Measurements from ENCODE around the gene CPNE5. TPM values are rescaled to one million over a fixed set of nuclear protein-coding genes. Genes with fewer than 3 reads are reported as not detected.

CPNE5 gene
- total and polyA plus RNA-seq, 8 donors = 1.2 to 7.3 (median 6.4) TPM

GRCh38 chr6:36820700-36821580, 18.3 kb downstream of the CPNE5 start:
- Histone ChIP-seq H3K4me1 (peaks cover 0 to 5% of the 10 kb centered on the region in 2 donors), H3K36me3 (no peaks in the 10 kb centered on the region), H3K4me3 (no peak overlapping the region), H3K27ac (peak overlapping the region in 1 of 2 donors; percentile 33), H3K27me3 (no peaks in the 10 kb centered on the region), H3K9me3 (no peaks in the 10 kb centered on the region)
- intact Hi-C loops (cut with DNase I) = no loop called here
- peak; percentile 53 for ATAC-seq
- TF ChIP-seq CTCF (IDR thresholded peaks at IDR 0.05) = no peak
- peak in 1 of 4 donors; percentile 54 for DNase-seq

DNA sequence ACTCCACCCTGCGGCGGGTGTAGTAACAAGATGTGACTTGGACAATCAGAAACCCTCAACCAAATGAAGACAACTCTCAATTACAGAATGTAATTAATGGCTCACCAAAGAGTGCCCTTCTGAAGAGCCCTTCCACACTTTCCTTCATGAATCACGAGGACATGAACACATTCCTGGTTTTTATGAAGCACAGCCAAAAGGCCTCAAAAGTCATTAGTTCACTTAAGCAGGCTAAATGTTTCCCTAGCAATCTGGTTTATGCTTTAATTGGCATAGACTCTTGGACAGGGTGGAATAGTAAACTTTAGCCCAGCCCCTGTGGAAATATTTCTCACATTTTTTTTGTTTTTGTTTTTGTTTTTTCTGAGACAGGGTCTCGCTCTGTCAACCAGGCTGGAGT, 20.5 kb downstream of the CPNE5 start:
- H3K4me1 ChIP-seq = peaks cover 0 to 4% of the 10 kb centered on the region in 2 donors
- no peak overlapping the region for H3K27ac ChIP-seq
- ATAC-seq (peak; percentile 18), DNase-seq (no peak)
- H3K4me3 ChIP-seq = no peak overlapping the region
- no peaks in the 10 kb centered on the region for H3K9me3 ChIP-seq
- intact Hi-C loops (cut with DNase I) = no loop called here
- H3K36me3 ChIP-seq = no peaks in the 10 kb centered on the region
- no peaks in the 10 kb centered on the region for H3K27me3 ChIP-seq
- no peak for TF ChIP-seq CTCF (IDR thresholded peaks at IDR 0.05)

DNA sequence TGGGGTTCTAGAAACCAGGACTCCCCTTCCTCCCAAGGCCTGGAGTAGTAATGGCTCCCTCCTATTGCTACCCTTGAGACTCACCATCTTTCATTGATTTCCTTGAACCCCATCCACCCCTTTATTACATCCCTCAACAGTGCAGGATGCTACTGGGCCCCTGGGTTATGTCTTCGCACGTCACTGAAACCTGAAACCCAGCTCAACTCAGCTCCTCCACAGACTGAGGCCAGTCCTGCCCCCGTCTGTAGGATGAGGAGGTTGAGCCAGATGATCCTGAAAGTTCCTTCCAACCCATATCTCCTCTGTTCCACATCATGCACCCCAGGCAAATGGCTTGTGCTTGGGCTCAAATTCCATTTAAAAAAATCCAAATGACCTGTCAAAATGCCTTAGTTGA, 21.4 kb downstream of the CPNE5 start:
- ATAC-seq = no peak
- H3K4me3 ChIP-seq = no peak overlapping the region
- no peak for DNase-seq
- peaks cover 0 to 4% of the 10 kb centered on the region in 2 donors for H3K4me1 ChIP-seq
- intact Hi-C loops (cut with DNase I) = no loop called here
- no peaks in the 10 kb centered on the region for H3K27me3 ChIP-seq
- no peak for TF ChIP-seq CTCF (IDR thresholded peaks at IDR 0.05)
- H3K27ac ChIP-seq = no peak overlapping the region
- no peaks in the 10 kb centered on the region for H3K9me3 ChIP-seq
- H3K36me3 ChIP-seq = no peaks in the 10 kb centered on the region

DNA sequence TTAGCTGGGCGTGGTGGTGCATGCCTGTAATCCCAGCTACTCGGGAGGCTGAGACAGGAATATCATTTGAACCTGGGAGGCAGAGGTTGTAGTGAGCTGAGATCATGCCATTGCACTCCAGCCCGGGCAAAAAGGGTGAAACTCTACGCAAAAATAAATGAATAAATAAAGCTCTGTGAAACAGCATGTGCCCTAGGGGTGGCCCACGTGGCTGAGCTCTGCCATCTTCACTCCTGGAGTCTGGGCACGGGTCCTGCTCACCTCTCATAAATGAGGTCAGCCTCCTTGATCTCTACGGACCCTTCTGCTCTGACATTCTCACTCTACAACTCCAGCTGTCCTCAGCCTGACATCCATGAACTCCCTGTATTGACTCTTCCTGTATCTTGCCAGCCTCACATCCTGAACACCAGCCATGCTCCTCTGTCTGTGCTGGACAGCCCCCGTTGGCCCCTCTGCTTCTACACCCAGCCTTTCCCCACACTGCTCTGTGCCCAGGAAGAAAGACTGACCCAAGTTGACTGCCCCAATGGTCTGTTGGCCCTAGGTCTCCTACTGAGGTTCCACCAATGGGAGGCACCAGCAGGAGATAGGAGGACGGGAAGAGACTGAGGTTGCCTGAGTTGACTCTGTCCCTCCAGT, 21.9 kb downstream of the CPNE5 start:
- Histone ChIP-seq H3K27me3 (no peaks in the 10 kb centered on the region), H3K27ac (no peak overlapping the region), H3K4me3 (no peak overlapping the region), H3K36me3 (no peaks in the 10 kb centered on the region), H3K4me1 (no peaks in the 10 kb centered on the region), H3K9me3 (no peaks in the 10 kb centered on the region)
- ATAC-seq = no peak
- TF ChIP-seq CTCF (IDR thresholded peaks at IDR 0.05) = no peak
- intact Hi-C loops (cut with DNase I) = no loop called here
- DNase-seq = no peak

GRCh38 chr6:36815962-36816735, 23.1 kb downstream of the CPNE5 start:
- no peak for ATAC-seq

More at GRCh38 chr6:36815962-36816735, 23.1 kb downstream of the CPNE5 start:
- Histone ChIP-seq H3K9me3 (no peaks in the 10 kb centered on the region), H3K27ac (no peak overlapping the region), H3K4me3 (no peak overlapping the region), H3K36me3 (no peaks in the 10 kb centered on the region), H3K4me1 (no peaks in the 10 kb centered on the region), H3K27me3 (no peaks in the 10 kb centered on the region)
- DNase-seq = no peak
- intact Hi-C loops (cut with DNase I) = no loop called here
- no peak for TF ChIP-seq CTCF (IDR thresholded peaks at IDR 0.05)

Measured in left lung (tissue), 10 donors.